GM19025 (cell line): Measurements from ENCODE around the gene OLA1.

Experiments
- ATAC-seq: cut with Tn5 transposase; IDR thresholded peaks from one replicate; pipeline ENCODE4 v1.9.1; 2021; ENCODE audit warnings: mild to moderate bottlenecking, low read depth, moderate library complexity; ENCODE audit not compliant: unreplicated experiment

The OLA1 gene

GRCh38 chr2:174181368-174181767 is 67.0 kb downstream of the OLA1 start:
- ATAC-seq: no peak

GRCh38 chr2:174180726-174181236 is 67.6 kb downstream of the OLA1 start:
- no peak for ATAC-seq

GRCh38 chr2:174180165-174180724 is 68.1 kb downstream of the OLA1 start:
- no peak for ATAC-seq

GRCh38 chr2:174177316-174177890 is 70.9 kb downstream of the OLA1 start:
- ATAC-seq: no peak

GRCh38 chr2:174176898-174177297 is 71.4 kb downstream of the OLA1 start:
- no peak for ATAC-seq

GRCh38 chr2:174174741-174175140 is 73.6 kb downstream of the OLA1 start:
- ATAC-seq: no peak

- no peak for ATAC-seq
Measured at GRCh38 chr2:174172802-174173355, 75.5 kb downstream of the OLA1 start.

GRCh38 chr2:174171686-174172445 is 76.5 kb downstream of the OLA1 start:
- ATAC-seq: no peak

GRCh38 chr2:174169372-174169771 is 79.0 kb downstream of the OLA1 start:
- ATAC-seq: no peak

GRCh38 chr2:174166261-174166660 is 82.1 kb downstream of the OLA1 start:
- ATAC-seq: no peak

GRCh38 chr2:174161490-174161889 is 86.8 kb downstream of the OLA1 start:
- no peak for ATAC-seq

- ATAC-seq: no peak
Measured at GRCh38 chr2:174158003-174158402, 90.3 kb downstream of the OLA1 start.

GRCh38 chr2:174157053-174157452 is 91.3 kb downstream of the OLA1 start:
- no peak for ATAC-seq

- ATAC-seq: no peak
Measured at GRCh38 chr2:174153757-174154680, 94.3 kb downstream of the OLA1 start.

- no peak for ATAC-seq
Measured at GRCh38 chr2:174149530-174149929, 98.8 kb downstream of the OLA1 start.

- ATAC-seq: no peak
Measured at GRCh38 chr2:174148833-174149232, 99.5 kb downstream of the OLA1 start.

- no peak for ATAC-seq
Measured at GRCh38 chr2:174145827-174146226, 102.5 kb downstream of the OLA1 start.

GRCh38 chr2:174142290-174142689 is 106.0 kb downstream of the OLA1 start:
- no peak for ATAC-seq

GRCh38 chr2:174138161-174138560 is 110.2 kb downstream of the OLA1 start:
- no peak for ATAC-seq

- no peak for ATAC-seq
Measured at GRCh38 chr2:174135981-174136380, 112.4 kb downstream of the OLA1 start.
